Measurements from ENCODE around the gene SH3GL3. TPM values are rescaled to one million over a fixed set of nuclear protein-coding genes. Genes with fewer than 3 reads are reported as not detected.

The SH3GL3 gene
- total RNA-seq, 2 experiments from 2014 or later: not detected

DNA sequence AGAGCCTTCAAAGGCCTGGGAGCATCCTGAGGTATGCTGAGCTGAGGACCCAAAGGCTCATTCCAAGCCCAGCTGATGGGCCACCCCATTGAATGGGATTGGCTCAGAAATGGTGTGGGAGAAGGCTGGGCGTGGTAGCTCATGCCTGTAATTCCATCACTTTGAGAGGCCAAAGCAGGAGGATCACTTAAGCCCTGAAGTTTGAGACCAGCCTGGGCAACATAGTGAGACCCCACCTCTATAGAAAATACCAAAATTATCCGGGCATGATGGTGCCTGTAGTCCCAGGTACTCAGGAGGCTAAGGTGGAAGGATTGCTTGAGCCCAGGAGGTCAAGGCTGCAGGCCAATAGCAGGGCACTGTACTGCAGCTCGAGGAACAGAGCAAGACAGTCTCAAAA, 163.0 kb downstream of the SH3GL3 start:
- ATAC-seq (ENCODE audit: poor library complexity) (no peak), DNase-seq (no peak)
- no peaks in the 10 kb centered on the region for H3K9me3 Mint-ChIP-seq
- H3K36me3 ChIP-seq (ENCODE audit: insufficient read depth, low read length): no peaks in the 10 kb centered on the region
- H3K4me1 ChIP-seq (ENCODE audit: insufficient read depth, low read length): no peaks in the 10 kb centered on the region
- H3K27me3 ChIP-seq (ENCODE audit: control insufficient read depth in 1 of 2, insufficient read depth in 2 of 2, low read length in 2 of 2): peaks cover 0 to 4% of the 10 kb centered on the region in 2 experiments
- POLR2A ChIA-PET: no interaction called here
- H3K4me3 ChIP-seq (ENCODE audit: low read length): no peak overlapping the region
- intact Hi-C loops (cut with DNase I, micrococcal nuclease): no loop called here
- no peak for TF ChIP-seq CTCF (IDR thresholded peaks at IDR 0.05)
- CTCF ChIA-PET: no interaction called here
- H3K4me3 Mint-ChIP-seq: no peak overlapping the region
- H3K9me3 ChIP-seq (ENCODE audit: control insufficient read depth in 1 of 2, insufficient read depth in 1 of 2, low read length in 2 of 2): no peaks in the 10 kb centered on the region
- H3K36me3 Mint-ChIP-seq (ENCODE audit: low read depth): no peaks in the 10 kb centered on the region
- H3K27ac ChIP-seq (ENCODE audit: low read depth in 1 of 2, low read length in 2 of 2): no peak overlapping the region
- no peak overlapping the region for H3K27ac Mint-ChIP-seq
- peaks cover 21% of the 10 kb centered on the region for H3K27me3 Mint-ChIP-seq
- no peaks in the 10 kb centered on the region for H3K4me1 Mint-ChIP-seq (ENCODE audit: low read depth)

GRCh38 chr15:83610901-83611685, 164.0 kb downstream of the SH3GL3 start:
- H3K27ac ChIP-seq (ENCODE audit: low read depth in 1 of 2, low read length in 2 of 2): no peak overlapping the region
- no peaks in the 10 kb centered on the region for H3K9me3 ChIP-seq (ENCODE audit: control insufficient read depth in 1 of 2, insufficient read depth in 1 of 2, low read length in 2 of 2)
- DNase-seq (no peak), ATAC-seq (ENCODE audit: poor library complexity) (no peak)
- H3K4me3 Mint-ChIP-seq: no peak overlapping the region
- peaks cover 0 to 4% of the 10 kb centered on the region in 2 experiments for H3K27me3 ChIP-seq (ENCODE audit: control insufficient read depth in 1 of 2, insufficient read depth in 2 of 2, low read length in 2 of 2)
- no peaks in the 10 kb centered on the region for H3K9me3 Mint-ChIP-seq
- H3K27ac Mint-ChIP-seq: no peak overlapping the region
- H3K4me1 ChIP-seq (ENCODE audit: insufficient read depth, low read length): no peaks in the 10 kb centered on the region
- no peaks in the 10 kb centered on the region for H3K36me3 Mint-ChIP-seq (ENCODE audit: low read depth)
- peaks cover 15% of the 10 kb centered on the region for H3K27me3 Mint-ChIP-seq
- intact Hi-C loops (cut with DNase I, micrococcal nuclease): no loop called here
- no peak overlapping the region for H3K4me3 ChIP-seq (ENCODE audit: low read length)
- no peaks in the 10 kb centered on the region for H3K36me3 ChIP-seq (ENCODE audit: insufficient read depth, low read length)
- ChIA-PET CTCF (no interaction called here), POLR2A (no interaction called here)
- TF ChIP-seq CTCF (IDR thresholded peaks at IDR 0.05): no peak
- no peaks in the 10 kb centered on the region for H3K4me1 Mint-ChIP-seq (ENCODE audit: low read depth)

GRCh38 chr15:83612226-83612625, 165.1 kb downstream of the SH3GL3 start:
- no peak overlapping the region for H3K27ac ChIP-seq (ENCODE audit: low read depth in 1 of 2, low read length in 2 of 2)
- H3K4me1 Mint-ChIP-seq (ENCODE audit: low read depth): no peaks in the 10 kb centered on the region
- ATAC-seq (ENCODE audit: poor library complexity): no peak

More at GRCh38 chr15:83612226-83612625, 165.1 kb downstream of the SH3GL3 start:
- DNase-seq: no peak
- intact Hi-C loops (cut with DNase I, micrococcal nuclease): no loop called here
- Histone ChIP-seq H3K27me3 (ENCODE audit: control insufficient read depth in 1 of 2, insufficient read depth in 2 of 2, low read length in 2 of 2) (peaks cover 0 to under 1% of the 10 kb centered on the region in 2 experiments), H3K4me3 (ENCODE audit: low read length) (no peak overlapping the region), H3K4me1 (ENCODE audit: insufficient read depth, low read length) (no peaks in the 10 kb centered on the region), H3K9me3 (ENCODE audit: control insufficient read depth in 1 of 2, insufficient read depth in 1 of 2, low read length in 2 of 2) (no peaks in the 10 kb centered on the region), H3K36me3 (ENCODE audit: insufficient read depth, low read length) (no peaks in the 10 kb centered on the region)
- ChIA-PET POLR2A (no interaction called here), CTCF (no interaction called here)
- no peak overlapping the region for H3K27ac Mint-ChIP-seq
- no peaks in the 10 kb centered on the region for H3K36me3 Mint-ChIP-seq (ENCODE audit: low read depth)
- no peak for TF ChIP-seq CTCF (IDR thresholded peaks at IDR 0.05)
- no peaks in the 10 kb centered on the region for H3K9me3 Mint-ChIP-seq
- H3K27me3 Mint-ChIP-seq: peaks cover 15% of the 10 kb centered on the region
- no peak overlapping the region for H3K4me3 Mint-ChIP-seq
